GM18870 (cell line): Measurements from ENCODE around the gene CPSF4.

Experiments
- ATAC-seq: cut with Tn5 transposase; IDR thresholded peaks from one replicate; pipeline ENCODE4 v1.9.1; 2021; ENCODE audit warnings: moderate library complexity; ENCODE audit not compliant: unreplicated experiment

CPSF4 gene

GRCh38 chr7:99446096-99446495 is 7.4 kb downstream of the CPSF4 start:
- no peak for ATAC-seq

- ATAC-seq, result no peak
These were observed 9.2 kb downstream of the CPSF4 start for GRCh38 chr7:99447943-99448342.

DNA sequence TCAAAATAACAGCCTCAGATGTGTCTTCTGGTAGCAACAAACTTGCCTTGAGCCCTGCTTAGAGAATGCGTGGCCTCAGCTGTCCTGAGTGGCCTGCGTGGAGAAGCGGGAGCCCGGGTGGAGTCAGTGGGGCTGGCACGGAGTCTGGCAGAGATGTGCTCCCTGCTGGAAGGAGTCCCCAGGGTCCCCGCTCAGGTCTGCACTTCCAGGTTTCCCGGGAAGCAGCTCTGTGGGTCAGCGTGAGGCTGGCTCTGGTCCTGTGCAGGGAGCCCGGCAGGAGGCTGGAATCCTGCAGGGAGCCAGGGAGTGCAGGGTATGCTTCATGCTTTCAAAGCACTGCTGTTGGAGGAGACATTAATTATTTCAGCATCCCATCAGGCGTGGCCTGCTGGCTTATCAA is 10.1 kb downstream of the CPSF4 start:
- ATAC-seq, result no peak

GRCh38 chr7:99449326-99449725 is 10.6 kb downstream of the CPSF4 start:
- no peak for ATAC-seq

DNA sequence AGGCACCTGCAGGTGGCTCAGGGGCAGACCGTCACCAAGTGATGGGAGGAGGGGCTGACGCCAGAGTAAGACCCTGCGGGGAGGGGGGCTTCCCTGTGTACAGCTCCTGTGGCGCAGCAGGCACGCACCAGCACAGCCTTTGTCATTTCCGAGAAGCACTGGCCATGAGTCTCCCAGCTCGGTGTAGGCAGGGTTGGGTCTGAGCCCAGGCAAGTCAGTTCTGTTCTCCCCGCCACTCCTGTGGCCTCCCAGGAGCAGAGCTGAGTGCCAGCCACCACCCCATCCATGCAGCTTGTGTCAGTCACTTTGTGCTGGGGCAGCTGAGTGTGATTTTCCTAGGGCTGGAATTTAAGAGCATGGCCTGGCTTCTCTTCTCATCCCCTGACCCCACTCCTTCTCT is 13.2 kb downstream of the CPSF4 start:
- ATAC-seq, result no peak

- no peak for ATAC-seq
These were observed 13.8 kb downstream of the CPSF4 start for GRCh38 chr7:99452541-99452940.

- ATAC-seq, result no peak
These were observed 14.4 kb downstream of the CPSF4 start for GRCh38 chr7:99453105-99453504.

DNA sequence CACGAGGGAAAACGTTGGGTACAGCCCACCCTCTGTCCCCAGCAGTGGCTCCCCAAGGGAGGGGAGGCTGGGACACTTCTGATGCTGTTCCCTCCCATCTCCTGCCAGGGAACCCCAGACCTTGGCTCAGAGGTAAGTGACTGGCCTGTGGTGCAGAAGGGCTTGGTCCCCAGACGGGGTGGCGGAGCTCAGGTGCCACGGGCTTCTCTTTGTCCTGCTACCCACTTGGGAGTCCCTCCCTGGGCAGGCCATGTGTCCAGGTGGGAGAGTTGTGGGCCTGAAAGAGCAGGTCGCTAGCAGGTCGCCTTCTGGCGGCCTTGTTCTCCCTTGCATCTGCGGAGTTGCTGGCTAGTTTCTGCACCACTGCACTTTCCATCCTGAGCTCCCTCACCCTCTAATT is 17.1 kb downstream of the CPSF4 start:
- ATAC-seq, result no peak

GRCh38 chr7:99456288-99456687 is 17.5 kb downstream of the CPSF4 start:
- no peak for ATAC-seq

DNA sequence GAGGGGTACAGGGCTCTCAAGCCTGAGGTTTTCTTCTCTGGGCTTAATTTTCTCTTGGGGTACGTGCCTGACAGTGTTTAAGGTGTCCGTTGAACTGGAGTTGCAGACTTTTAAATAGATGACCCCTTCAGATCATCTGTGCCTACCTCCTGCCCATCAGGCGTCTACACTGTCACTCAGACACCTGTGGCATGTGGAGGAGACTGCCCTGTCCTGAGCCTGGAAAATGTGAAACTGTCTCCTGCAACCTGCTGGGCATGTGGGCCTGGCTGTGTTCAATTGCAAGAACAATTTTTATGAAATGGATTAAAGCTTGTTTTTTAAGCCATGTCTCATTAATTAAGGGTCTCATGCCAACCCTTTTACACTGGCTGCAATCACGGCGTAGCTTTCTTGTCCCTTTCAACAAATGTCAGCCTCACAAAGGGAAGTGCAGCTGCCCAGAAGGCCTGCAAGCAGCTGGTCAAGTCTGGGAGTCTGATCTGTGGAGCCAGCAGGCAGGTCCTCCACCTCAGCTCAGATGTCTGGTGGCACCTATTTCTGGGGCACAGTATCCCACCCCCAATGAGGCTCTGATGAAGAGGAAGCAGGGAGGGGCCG is 18.4 kb downstream of the CPSF4 start:
- no peak for ATAC-seq

GRCh38 chr7:99457650-99458493 is 19.1 kb downstream of the CPSF4 start:
- ATAC-seq, result no peak

DNA sequence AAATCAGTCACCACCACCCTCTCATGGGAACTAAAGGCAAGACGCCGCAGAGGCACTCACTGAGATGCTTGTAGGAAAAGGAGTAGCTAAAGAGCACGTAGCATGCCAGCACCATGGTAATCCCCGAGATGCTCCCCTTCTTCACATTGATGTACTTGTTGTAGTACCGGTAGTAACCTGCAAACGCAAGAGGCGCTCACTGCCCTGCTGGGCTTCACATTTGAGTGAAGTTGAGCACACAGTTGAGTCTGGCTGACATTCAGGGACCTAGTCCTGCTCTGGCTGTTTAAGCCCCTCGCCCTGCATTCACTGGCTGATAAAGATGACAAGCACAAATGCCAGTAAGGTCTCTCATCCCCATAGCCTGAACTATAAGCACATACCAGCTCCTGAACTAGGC is 20.3 kb downstream of the CPSF4 start:
- ATAC-seq, result no peak

DNA sequence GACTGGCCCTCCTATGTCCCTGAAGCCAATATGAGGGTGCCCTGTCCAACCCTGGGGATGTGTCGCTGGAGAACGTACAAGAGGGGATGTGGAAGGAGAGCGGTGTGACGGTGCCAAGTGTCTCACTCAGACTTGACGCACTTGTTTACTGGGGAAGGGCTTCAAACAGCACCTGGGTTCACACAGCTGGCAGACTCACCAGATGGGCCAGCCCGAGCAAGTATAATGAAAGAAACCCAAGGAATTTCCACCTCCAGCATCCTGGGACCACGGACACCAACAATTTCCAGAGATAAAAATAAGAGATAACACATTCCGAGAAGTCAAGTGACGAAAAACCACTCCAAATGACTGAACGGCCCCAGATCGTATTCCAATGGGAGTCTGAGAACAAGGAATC is 21.9 kb downstream of the CPSF4 start:
- ATAC-seq, result no peak

DNA sequence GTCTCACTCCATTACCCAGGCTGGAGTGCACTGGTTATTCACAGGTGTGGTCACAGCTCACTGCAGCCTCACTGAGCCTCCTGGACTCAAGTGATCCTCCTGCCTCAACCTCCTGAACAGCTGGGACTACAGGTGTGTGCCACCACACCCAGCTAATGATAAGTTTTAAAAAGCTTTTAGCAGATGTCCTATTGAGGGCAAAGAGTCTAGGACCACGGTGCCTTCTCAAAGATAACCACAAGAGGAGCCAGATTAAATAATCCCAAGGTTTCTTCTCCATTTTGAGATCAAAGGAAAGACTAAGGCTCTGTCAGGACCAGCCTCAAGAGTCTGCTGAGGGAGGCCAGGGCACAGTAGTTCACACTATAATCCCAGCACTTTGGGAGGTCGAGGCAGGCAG is 22.5 kb downstream of the CPSF4 start:
- no peak for ATAC-seq

DNA sequence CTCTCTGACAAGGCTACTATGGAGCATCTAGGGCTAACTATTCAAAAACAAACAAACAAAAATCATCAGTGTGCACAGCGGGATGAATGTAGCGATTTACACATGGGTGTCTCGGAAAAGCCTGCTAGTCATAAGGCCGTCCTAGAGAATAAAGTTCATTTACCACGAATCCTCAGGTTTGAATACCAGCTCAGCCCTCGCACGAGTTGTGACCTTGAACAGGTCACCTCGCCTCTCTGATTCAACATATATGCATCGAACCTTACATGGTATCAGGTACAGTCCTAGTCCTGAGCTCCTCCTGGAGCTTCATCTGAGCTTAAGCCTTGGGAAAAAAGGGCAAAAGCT is 26.7 kb downstream of the CPSF4 start:
- no peak for ATAC-seq

DNA sequence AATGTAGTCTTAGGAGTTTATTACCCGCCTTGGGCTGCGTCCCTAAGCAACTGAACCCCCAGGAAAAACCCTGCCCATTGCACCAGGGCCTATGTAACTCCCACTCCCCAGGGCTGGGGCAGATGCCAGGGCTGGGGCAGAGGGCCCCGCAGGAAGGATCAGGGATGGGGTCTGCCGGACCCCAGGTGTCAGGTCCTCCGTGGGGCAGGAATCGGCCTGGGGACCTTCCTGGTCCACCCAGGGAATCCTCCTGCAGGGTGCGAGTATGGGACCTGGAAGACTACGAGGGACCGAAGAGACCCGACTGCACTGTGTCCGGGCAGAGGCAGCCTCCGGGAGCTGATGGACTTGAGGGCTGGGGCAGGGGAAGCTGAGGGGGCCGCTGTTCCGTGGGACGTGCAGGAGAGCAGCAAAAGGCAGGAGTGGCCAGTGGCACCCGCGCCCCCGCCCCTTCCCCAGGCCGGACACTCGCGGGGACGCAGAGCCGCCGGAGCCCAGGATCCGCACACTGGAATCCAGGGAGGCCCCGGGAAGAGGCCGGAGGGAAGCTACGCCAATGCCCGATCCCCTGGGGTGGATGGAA is 29.7 kb downstream of the CPSF4 start:
- no peak for ATAC-seq

DNA sequence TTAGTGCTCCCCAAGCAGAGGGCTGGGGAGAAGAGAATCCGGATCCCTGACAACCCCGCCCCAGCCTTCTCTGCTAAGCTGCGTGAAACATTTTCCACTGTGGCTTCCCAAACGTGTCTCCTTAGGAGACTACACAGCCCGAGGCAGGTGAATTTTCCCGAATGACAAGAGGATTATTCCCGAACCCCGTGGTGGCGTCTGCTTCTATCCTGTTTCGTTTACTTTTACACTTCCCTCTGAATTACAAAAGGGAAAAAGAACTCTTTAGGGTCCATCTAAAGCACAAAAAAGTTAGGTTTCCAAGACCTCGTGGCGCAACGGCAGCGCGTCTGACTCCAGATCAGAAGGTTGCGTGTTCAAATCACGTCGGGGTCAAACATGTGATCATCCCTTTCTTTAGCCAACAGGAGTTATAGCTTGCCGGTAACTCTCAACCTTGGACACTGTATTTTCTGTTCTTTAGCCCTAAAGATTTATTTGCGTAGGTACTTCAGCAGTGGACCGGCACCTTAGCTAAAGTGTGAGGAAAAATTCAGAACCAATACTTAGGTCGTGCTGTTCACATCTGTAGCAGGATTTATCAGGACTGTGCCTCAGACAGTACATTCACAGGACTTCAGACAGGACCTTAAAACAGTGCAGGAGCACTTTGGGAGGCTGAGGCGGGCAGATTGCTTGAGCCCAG is 30.8 kb downstream of the CPSF4 start:
- no peak for ATAC-seq

DNA sequence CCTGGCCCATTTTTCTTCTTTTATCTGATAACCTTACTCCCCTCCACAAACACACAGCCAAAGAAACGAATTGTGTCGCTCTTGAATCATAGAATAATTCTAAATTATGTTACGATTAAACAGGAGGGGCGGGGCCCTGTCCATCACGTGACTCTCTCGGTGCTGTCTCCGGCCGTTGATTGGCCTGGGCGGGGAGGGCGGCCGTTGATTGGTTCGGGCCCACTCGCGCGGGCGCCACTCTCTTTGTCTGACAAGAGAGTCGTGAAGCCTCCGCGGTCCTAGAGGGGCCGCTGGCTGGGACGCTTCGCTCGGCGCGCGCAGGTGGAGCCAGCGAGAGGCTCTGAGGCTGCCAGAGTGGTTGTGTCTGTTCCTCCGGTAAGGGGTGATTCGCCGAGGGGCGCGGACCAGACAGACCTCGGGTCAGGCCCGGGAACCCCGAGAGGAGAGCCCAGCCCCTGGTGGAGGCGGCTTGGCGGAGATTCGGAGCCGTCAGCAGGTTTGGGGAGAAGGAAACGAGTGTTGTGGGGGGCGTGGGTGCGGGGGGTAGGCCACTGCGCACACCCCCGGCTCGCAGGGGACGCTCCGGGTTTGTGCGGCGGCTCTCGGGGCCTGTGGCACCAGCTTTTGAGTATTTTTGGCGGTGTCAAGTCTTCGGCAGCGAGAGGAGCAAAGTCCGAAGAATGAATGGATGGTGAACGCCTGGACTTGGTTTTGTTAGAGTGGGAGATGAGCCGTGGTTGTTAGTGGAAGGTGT is 34.0 kb downstream of the CPSF4 start, which contains the start of gene ZNF789:
ZNF789 (plus strand) TSS at position 330 of the 754 bp plus-strand sequence. CDS start 3,567 bp downstream, outside the sequence.
- ATAC-seq, result peak; percentile 56

DNA sequence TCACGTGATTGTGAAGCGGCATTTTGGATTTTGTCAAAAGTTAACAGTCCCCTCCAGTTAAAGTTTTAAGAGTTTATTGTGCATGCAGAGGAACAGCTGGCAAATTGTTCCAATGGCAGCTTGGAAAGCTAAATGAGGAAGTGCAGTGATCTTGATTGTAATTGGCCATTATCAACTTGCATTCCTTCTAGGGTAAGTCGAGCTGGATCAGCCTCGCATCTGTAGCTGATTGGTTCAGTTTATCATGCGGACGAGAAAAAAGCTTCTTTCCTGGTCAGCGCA is 34.5 kb downstream of the CPSF4 start:
- no peak for ATAC-seq

- ATAC-seq, result no peak
These were observed 37.4 kb downstream of the CPSF4 start for GRCh38 chr7:99476107-99476506.
